Measurements from ENCODE around the gene ACAA1.
"Not testable (repeated sequence)": the region's sequence is repeated elsewhere in the genome, so short reads cannot be mapped to it uniquely, and the experiment has no call there.

The ACAA1 gene

GRCh38 chr3:38136393-38136776 is 542 bp downstream of the ACAA1 start:
- no peak for DNase-seq (ENCODE audit: low read depth in 2 of 2)

- not testable (repeated sequence) for DNase-seq (ENCODE audit: low read depth in 2 of 2)
Measured at GRCh38 chr3:38135621-38136277, 1.2 kb downstream of the ACAA1 start.

DNA sequence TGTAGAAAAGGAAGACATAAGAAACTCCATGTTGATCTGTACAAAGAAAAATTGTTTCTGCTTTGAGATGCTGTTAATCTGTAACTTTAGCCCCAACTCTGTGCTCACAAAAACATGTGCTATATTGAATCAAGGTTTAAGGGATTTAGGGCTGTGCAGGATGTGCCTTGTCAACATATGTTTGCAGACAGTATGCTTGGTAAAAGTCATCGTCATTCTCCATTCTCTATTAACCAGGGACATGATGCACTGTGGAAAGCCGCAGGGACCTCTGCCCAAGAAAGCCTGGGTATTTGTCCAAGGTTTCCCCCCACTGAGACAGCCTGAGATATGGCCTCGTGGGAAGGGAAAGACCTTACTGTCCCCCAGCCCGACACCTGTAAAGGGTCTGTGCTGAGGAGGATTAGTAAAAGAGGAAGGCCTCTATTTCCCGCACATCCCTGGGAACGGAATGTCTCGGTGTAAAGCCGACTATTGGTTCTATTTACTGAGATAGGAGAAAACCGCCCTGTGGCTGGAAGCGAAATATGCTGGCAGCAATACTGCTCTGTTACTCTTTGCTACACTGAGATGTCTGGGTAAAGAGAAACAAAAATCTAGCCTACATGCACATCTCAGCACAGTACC is 2.3 kb downstream of the ACAA1 start:
- DNase-seq (ENCODE audit: low read depth in 2 of 2) = not testable (repeated sequence)

GRCh38 chr3:38133557-38134405 is 3.1 kb downstream of the ACAA1 start:
- DNase-seq (ENCODE audit: low read depth in 2 of 2) = no peak

DNA sequence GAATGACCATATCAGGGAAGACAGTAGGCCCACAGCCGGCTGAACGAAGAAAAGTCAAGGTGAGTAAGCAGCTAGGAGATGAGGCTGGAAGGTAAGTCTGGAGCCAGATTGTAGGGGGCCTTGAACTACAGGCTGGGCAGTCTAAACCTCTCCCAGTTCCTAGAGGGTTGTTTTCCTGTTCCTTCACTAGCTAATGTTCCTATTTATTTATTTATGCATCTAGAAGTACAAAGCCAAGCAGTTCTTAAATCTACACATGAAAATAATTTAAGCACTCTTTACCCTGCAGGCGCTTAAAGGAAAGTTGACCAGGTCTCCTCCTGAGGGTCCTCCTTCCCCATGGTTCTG is 3.7 kb downstream of the ACAA1 start:
- no peak for DNase-seq (ENCODE audit: low read depth in 2 of 2)

GRCh38 chr3:38131621-38132369 is 5.1 kb downstream of the ACAA1 start:
- DNase-seq (ENCODE audit: low read depth in 2 of 2) = no peak

GRCh38 chr3:38130631-38131065 is 6.3 kb downstream of the ACAA1 start:
- DNase-seq (ENCODE audit: low read depth in 2 of 2) = no peak

- DNase-seq (ENCODE audit: low read depth in 2 of 2) = no peak
Measured at GRCh38 chr3:38129058-38129457, 7.9 kb downstream of the ACAA1 start.

DNA sequence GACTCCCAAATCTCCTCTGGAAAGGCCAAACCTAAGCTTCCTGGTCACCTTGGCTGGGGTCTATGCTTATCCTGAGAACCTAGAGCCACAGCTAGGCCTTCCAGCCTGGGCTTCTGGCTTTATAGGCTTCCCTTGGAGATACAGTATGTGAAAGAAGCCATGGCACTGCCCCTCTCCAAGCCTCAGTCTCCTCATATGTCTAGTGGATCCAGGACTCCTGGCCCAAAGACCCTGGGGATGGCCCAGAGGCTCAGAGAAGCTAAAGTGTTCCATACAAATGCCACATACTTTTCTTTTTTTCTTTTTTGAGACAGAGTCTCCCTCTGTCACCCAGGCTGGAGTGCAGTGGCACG is 8.6 kb downstream of the ACAA1 start:
- no peak for DNase-seq (ENCODE audit: low read depth in 2 of 2)

- no peak for DNase-seq (ENCODE audit: low read depth in 2 of 2)
Measured at GRCh38 chr3:38127611-38128302, 9.2 kb downstream of the ACAA1 start.

DNA sequence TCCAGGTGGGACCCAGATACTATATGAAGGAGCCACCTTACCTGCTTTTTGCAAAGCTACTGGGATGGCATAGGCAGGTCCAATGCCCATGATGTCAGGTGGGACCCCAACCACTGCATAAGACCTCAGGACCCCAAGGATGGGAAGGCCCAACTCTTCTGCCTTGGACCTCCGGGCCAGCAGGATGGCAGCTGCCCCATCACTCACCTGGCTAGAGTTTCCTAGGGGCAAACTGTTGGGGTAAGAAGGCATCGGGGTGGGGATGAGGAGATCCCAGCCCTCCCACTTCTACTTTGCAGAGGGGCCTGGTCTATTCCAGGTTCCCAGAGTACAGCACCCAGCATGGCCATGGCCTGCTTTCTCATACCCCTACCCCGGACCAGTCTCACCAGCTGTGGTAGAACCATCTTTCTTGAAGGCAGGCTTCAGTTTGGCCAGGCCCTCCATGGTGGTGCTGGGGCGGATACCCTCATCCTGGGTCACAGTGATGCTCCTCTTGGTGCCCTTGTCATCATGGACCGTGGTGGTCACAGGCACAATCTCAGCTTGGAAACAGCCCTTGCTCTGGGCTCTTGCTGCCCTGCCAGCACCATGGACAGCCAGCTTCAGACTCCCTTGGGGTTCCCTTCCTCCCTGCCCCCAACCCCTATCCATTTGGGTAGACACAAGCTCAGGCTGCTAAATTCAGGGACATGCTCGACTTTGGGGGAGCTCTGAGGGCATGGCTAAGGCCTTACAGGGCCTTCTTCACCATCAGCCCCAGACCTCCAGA is 10.6 kb downstream of the ACAA1 start:
- no peak for DNase-seq (ENCODE audit: low read depth in 2 of 2)

GRCh38 chr3:38125305-38126120 is 11.4 kb downstream of the ACAA1 start:
- DNase-seq (ENCODE audit: low read depth in 2 of 2) = no peak

DNA sequence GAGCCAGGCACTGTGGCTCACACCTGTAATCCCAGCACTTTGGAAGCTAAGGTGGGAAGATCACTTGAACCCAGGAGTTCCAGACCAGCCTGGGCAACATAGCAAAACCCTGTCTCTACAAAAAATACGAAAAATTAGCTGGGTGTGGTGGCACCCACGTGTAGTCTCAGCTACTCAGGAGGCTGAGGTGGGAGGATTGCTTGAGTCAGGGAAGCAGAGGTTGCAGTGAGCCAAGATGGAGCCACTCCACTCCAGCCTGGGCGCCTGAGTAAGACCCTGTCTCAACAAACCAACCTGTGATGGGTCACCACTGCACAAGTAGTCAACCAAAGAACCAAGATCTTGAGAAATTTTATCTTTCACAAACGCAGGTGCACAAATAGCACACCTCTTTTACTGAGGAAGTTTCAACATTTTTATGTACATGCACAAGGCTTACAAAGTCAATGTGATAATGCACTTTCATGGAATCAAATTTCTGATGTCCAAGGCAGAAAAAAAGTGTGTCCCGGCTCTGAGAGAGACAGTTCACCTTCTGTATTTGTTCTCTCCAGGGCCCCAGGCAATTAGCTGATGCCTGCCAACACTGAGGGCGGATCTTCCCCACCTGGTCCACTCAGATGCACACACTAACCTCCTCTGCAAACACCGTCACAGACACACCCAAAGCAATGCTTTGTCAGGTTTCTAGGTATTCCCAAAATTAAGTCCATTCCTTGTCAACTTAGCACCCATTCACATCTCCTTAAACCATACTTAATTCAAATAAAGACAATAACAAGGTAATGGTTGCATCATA is 12.4 kb downstream of the ACAA1 start:
- no peak for DNase-seq (ENCODE audit: low read depth in 2 of 2)

GRCh38 chr3:38122712-38123290 is 14.1 kb downstream of the ACAA1 start:
- DNase-seq (ENCODE audit: low read depth in 2 of 2) = no peak

- DNase-seq (ENCODE audit: low read depth in 2 of 2) = no peak
Measured at GRCh38 chr3:38121832-38122461, 15.0 kb downstream of the ACAA1 start.

GRCh38 chr3:38121451-38121831 is 15.5 kb downstream of the ACAA1 start:
- DNase-seq (ENCODE audit: low read depth in 2 of 2) = no peak

- no peak for DNase-seq (ENCODE audit: low read depth in 2 of 2)
Measured at GRCh38 chr3:38120693-38121450, 16.1 kb downstream of the ACAA1 start.
